Stimulated activated CD8-positive, alpha-beta memory T cell treated with anti-CD3 and anti-CD28 coated beads, Interleukin-7, amount 100 ng/mL, for 4 hours (primary cell): ENCODE measurements around the gene MTIF2.
"Not testable (repeated sequence)": the region's sequence is repeated elsewhere in the genome, so short reads cannot be mapped to it uniquely, and the experiment has no call there.

Source experiments
- DNase-seq, 2 donors: peaks; one replicate each; pipeline ENCODE4 v3.0.0-alpha.2; 2020; ENCODE audit warnings: low read depth in 2 of 2

Gene MTIF2

DNA sequence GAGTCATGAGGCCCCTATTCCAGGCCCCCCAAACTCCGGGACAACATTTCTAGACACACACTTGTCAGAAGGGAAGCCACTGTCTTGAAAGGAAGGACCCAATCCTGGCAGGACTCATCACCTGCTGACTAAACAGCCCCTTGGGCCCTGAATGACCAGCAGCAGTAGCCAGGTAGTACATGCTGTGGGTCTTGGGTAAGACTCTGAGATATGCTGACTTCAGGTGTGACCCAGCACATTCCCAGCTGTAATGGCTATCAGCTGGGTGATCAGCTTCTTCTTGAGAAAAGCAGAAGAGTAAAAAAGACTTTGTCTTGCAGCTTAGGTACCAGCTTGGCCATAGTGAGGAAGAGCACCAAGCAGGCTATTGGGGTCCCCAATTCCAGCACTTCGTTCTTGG lies 72.5 kb downstream of the MTIF2 start:
- DNase-seq = no peak

DNA sequence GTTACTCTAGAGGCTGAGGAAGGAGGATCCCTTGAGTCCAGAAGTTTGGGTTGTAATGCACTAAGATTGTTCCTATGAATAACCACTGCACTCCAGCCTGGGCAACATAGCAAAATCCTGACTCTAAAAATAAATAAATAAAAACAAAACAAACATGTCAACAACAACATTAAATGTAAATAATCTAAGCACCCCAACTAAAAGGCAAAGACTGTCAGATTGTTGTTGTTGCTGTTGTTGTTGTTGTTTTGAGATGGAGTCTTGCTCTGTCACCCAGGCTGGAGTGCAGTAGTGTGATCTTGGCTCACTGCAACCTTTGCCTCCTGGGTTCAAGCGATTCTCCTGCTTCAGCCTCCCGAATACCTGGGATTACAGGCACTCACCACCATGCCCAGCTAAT lies 77.1 kb downstream of the MTIF2 start:
- not testable (repeated sequence) for DNase-seq

DNA sequence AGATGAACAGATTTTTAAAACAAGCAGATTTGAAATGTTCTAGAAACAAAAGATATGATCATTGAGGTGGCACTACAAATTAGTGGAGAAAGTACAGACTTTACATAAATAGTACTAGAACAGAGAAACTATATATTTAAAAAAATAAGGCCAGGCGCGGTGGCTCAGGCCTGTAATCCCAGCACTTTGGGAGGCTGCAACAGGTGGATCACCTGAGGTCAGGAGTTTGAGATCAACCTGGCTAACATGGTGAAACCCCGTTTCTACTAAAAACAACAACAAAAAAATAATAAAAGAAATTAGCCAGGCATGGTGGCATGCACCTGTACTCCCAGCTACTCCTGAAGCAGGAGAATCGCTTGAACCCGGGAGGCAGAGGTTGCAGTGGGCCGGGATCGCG lies 82.2 kb downstream of the MTIF2 start:
- DNase-seq = not testable (repeated sequence)
